Measurements from ENCODE around the gene NAA38.

DNA sequence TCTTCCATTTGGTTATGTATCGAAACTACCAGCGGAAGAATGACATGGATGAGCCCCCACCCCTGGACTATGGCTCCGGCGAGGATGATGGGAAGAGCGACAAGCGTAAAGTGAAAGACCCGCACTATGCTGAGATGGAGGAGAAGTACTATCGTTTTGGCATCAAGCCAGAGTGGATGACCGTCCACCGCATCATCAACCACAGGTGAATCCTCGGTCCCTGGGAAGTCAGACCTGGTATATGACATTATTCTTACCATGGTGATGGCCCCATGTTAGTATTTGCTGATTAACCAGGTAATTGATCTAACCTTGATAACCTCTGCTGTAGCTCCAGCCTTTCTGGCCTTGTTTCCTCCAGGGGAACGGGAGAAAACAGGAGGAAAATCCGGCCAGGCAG lies 39.7 kb upstream of the NAA38 start:
- TF ChIP-seq, protein P1, sequence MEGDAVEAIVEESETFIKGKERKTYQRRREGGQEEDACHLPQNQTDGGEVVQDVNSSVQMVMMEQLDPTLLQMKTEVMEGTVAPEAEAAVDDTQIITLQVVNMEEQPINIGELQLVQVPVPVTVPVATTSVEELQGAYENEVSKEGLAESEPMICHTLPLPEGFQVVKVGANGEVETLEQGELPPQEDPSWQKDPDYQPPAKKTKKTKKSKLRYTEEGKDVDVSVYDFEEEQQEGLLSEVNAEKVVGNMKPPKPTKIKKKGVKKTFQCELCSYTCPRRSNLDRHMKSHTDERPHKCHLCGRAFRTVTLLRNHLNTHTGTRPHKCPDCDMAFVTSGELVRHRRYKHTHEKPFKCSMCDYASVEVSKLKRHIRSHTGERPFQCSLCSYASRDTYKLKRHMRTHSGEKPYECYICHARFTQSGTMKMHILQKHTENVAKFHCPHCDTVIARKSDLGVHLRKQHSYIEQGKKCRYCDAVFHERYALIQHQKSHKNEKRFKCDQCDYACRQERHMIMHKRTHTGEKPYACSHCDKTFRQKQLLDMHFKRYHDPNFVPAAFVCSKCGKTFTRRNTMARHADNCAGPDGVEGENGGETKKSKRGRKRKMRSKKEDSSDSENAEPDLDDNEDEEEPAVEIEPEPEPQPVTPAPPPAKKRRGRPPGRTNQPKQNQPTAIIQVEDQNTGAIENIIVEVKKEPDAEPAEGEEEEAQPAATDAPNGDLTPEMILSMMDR (IDR thresholded peaks at IDR 0.05; ENCODE audit: low read length), result no peak
- TF ChIP-seq EZH2 (optimal IDR thresholded peaks at IDR 0.05; ENCODE audit: low read depth, low read length), result no peak
